Measurements from ENCODE around the gene JAM3. TPM values are rescaled to one million over a fixed set of nuclear protein-coding genes. Genes with fewer than 3 reads are reported as not detected.
"Not testable (repeated sequence)": the region's sequence is repeated elsewhere in the genome, so short reads cannot be mapped to it uniquely, and the experiment has no call there.

The JAM3 gene
- total RNA-seq, 2 experiments from 2014 or later = 6.3 to 9.0 TPM

GRCh38 chr11:134086376-134086775, 17.5 kb downstream of the JAM3 start:
- ChIA-PET CTCF (no interaction called here), POLR2A (no interaction called here)
- no peak for DNase-seq
- no peaks in the 10 kb centered on the region for H3K27me3 Mint-ChIP-seq
- intact Hi-C loops (cut with micrococcal nuclease) = no loop called here
- H3K4me1 Mint-ChIP-seq (ENCODE audit: low read depth) = peaks cover under 1% of the 10 kb centered on the region
- H3K27ac Mint-ChIP-seq = no peak overlapping the region
- peaks cover 4% of the 10 kb centered on the region for H3K9me3 Mint-ChIP-seq
- H3K36me3 Mint-ChIP-seq = peaks cover 4% of the 10 kb centered on the region
- no peak overlapping the region for H3K4me3 Mint-ChIP-seq

GRCh38 chr11:134092006-134092405, 23.1 kb downstream of the JAM3 start:
- H3K27me3 Mint-ChIP-seq; CTCF ChIA-PET; intact Hi-C loops (cut with micrococcal nuclease): not testable (repeated sequence)

GRCh38 chr11:134097166-134097565, 28.3 kb downstream of the JAM3 start:
- CTCF ChIA-PET = no interaction called here
- no peaks in the 10 kb centered on the region for H3K9me3 Mint-ChIP-seq
- H3K27ac Mint-ChIP-seq = no peak overlapping the region
- POLR2A ChIA-PET = no interaction called here
- H3K36me3 Mint-ChIP-seq = no peaks in the 10 kb centered on the region
- peaks cover 1% of the 10 kb centered on the region for H3K27me3 Mint-ChIP-seq
- intact Hi-C loops (cut with micrococcal nuclease) = no loop called here
- peaks cover 10% of the 10 kb centered on the region for H3K4me1 Mint-ChIP-seq (ENCODE audit: low read depth)
- no peak for DNase-seq
- H3K4me3 Mint-ChIP-seq = no peak overlapping the region

More at GRCh38 chr11:134092006-134092405, 23.1 kb downstream of the JAM3 start:
- H3K36me3 Mint-ChIP-seq, H3K4me3 Mint-ChIP-seq, DNase-seq, H3K9me3 Mint-ChIP-seq, POLR2A ChIA-PET, H3K27ac Mint-ChIP-seq: not testable (repeated sequence)
- H3K4me1 Mint-ChIP-seq (ENCODE audit: low read depth) = peaks cover 13% of the 10 kb centered on the region

- Mint-ChIP-seq H3K4me1 (ENCODE audit: low read depth) (no peaks in the 10 kb centered on the region), H3K4me3 (no peak overlapping the region), H3K27ac (no peak overlapping the region), H3K9me3 (no peaks in the 10 kb centered on the region), H3K36me3 (no peaks in the 10 kb centered on the region), H3K27me3 (peaks cover 1% of the 10 kb centered on the region)
- DNase-seq = no peak
- POLR2A ChIA-PET = no interaction called here
- intact Hi-C loops (cut with micrococcal nuclease) = loop anchor here (2.0 kb wide), 1 partner anchor 46 kb away; no protein-coding TSS in a partner anchor
- CTCF ChIA-PET = interaction anchor here (1.2 to 1.6 kb wide), 4 partner anchors 37 to 171 kb away, joined by 3 to 15 read pairs (median 8); no protein-coding TSS in a partner anchor
Measured at GRCh38 chr11:134098566-134099184, 29.8 kb downstream of the JAM3 start.

- Mint-ChIP-seq H3K27ac (no peak overlapping the region), H3K9me3 (peaks cover 3% of the 10 kb centered on the region), H3K36me3 (no peaks in the 10 kb centered on the region), H3K27me3 (peaks cover 1% of the 10 kb centered on the region), H3K4me1 (ENCODE audit: low read depth) (no peaks in the 10 kb centered on the region), H3K4me3 (no peak overlapping the region)
- intact Hi-C loops (cut with micrococcal nuclease) = no loop called here
- no peak for DNase-seq
- ChIA-PET CTCF (interaction anchor here (0.9 kb wide), 1 partner anchor 50 kb away, joined by 4 read pairs; no protein-coding TSS in a partner anchor), POLR2A (no interaction called here)
Measured at GRCh38 chr11:134100171-134100570, 31.3 kb downstream of the JAM3 start.

GRCh38 chr11:134101282-134101681, 32.4 kb downstream of the JAM3 start:
- Mint-ChIP-seq H3K27me3 (peaks cover 1% of the 10 kb centered on the region), H3K4me3 (no peak overlapping the region), H3K27ac (no peak overlapping the region), H3K36me3 (no peaks in the 10 kb centered on the region), H3K4me1 (ENCODE audit: low read depth) (no peaks in the 10 kb centered on the region), H3K9me3 (peaks cover 8% of the 10 kb centered on the region)
- ChIA-PET POLR2A (no interaction called here), CTCF (interaction anchor here (0.7 to 0.8 kb wide), 2 partner anchors 19 to 51 kb away, joined by 3 read pairs; no protein-coding TSS in a partner anchor)
- no peak for DNase-seq
- intact Hi-C loops (cut with micrococcal nuclease) = no loop called here

GRCh38 chr11:134110252-134110815, 41.5 kb downstream of the JAM3 start:
- Mint-ChIP-seq H3K4me3 (no peak overlapping the region), H3K9me3 (peaks cover 19% of the 10 kb centered on the region), H3K36me3 (peaks cover 2% of the 10 kb centered on the region), H3K27me3 (no peaks in the 10 kb centered on the region), H3K27ac (no peak overlapping the region), H3K4me1 (ENCODE audit: low read depth) (no peaks in the 10 kb centered on the region)
- DNase-seq = no peak
- intact Hi-C loops (cut with micrococcal nuclease) = no loop called here
- POLR2A ChIA-PET = no interaction called here
- CTCF ChIA-PET = interaction anchor here (0.6 kb wide), 1 partner anchor 533 kb away, joined by 3 read pairs; no protein-coding TSS in a partner anchor

GRCh38 chr11:134113787-134114186, 44.9 kb downstream of the JAM3 start:
- H3K4me3 Mint-ChIP-seq; CTCF ChIA-PET; POLR2A ChIA-PET; intact Hi-C loops (cut with micrococcal nuclease); H3K27ac Mint-ChIP-seq; H3K27me3 Mint-ChIP-seq; DNase-seq; H3K36me3 Mint-ChIP-seq; H3K4me1 Mint-ChIP-seq (ENCODE audit: low read depth); H3K9me3 Mint-ChIP-seq: not testable (repeated sequence)

GRCh38 chr11:134116210-134116609, 47.3 kb downstream of the JAM3 start:
- H3K27me3 Mint-ChIP-seq = peaks cover 2% of the 10 kb centered on the region
- ChIA-PET POLR2A (no interaction called here), CTCF (no interaction called here)
- H3K9me3 Mint-ChIP-seq = no peaks in the 10 kb centered on the region
- no peak overlapping the region for H3K27ac Mint-ChIP-seq
- intact Hi-C loops (cut with micrococcal nuclease) = no loop called here
- H3K4me1 Mint-ChIP-seq (ENCODE audit: low read depth) = no peaks in the 10 kb centered on the region
- H3K4me3 Mint-ChIP-seq = no peak overlapping the region
- H3K36me3 Mint-ChIP-seq = peaks cover 1% of the 10 kb centered on the region
- no peak for DNase-seq

GRCh38 chr11:134118006-134118405, 49.1 kb downstream of the JAM3 start:
- H3K36me3 Mint-ChIP-seq = no peaks in the 10 kb centered on the region
- H3K27me3 Mint-ChIP-seq = peaks cover 4% of the 10 kb centered on the region
- no peak for DNase-seq
- no peak overlapping the region for H3K4me3 Mint-ChIP-seq
- no peaks in the 10 kb centered on the region for H3K9me3 Mint-ChIP-seq
- ChIA-PET POLR2A (no interaction called here), CTCF (interaction anchor here (1.0 kb wide), 1 partner anchor 68 kb away, joined by 5 read pairs; no protein-coding TSS in a partner anchor)
- no peak overlapping the region for H3K27ac Mint-ChIP-seq
- H3K4me1 Mint-ChIP-seq (ENCODE audit: low read depth) = no peaks in the 10 kb centered on the region
- intact Hi-C loops (cut with micrococcal nuclease) = no loop called here

GRCh38 chr11:134119094-134119493, 50.2 kb downstream of the JAM3 start:
- intact Hi-C loops (cut with micrococcal nuclease) = no loop called here
- Mint-ChIP-seq H3K27me3 (peaks cover 10% of the 10 kb centered on the region), H3K36me3 (peaks cover 3% of the 10 kb centered on the region), H3K27ac (no peak overlapping the region), H3K4me3 (no peak overlapping the region), H3K4me1 (ENCODE audit: low read depth) (no peaks in the 10 kb centered on the region), H3K9me3 (no peaks in the 10 kb centered on the region)
- no peak for DNase-seq
- ChIA-PET CTCF (interaction anchor here (0.7 to 1.2 kb wide), 3 partner anchors 18 to 191 kb away, joined by 3 read pairs; no protein-coding TSS in a partner anchor), POLR2A (no interaction called here)

- intact Hi-C loops (cut with micrococcal nuclease) = no loop called here
- H3K9me3 Mint-ChIP-seq = no peaks in the 10 kb centered on the region
- H3K27me3 Mint-ChIP-seq = peaks cover 17% of the 10 kb centered on the region
- no peak overlapping the region for H3K4me3 Mint-ChIP-seq
- CTCF ChIA-PET = interaction anchor here (1.2 kb wide), 1 partner anchor 19 kb away, joined by 3 read pairs; no protein-coding TSS in a partner anchor
- peaks cover 3% of the 10 kb centered on the region for H3K4me1 Mint-ChIP-seq (ENCODE audit: low read depth)
- POLR2A ChIA-PET = interaction anchor here (0.7 kb wide), 1 partner anchor 28 kb away, joined by 3 read pairs; no protein-coding TSS in a partner anchor
- H3K27ac Mint-ChIP-seq = no peak overlapping the region
- H3K36me3 Mint-ChIP-seq = peaks cover 5% of the 10 kb centered on the region
- DNase-seq = no peak
Measured at GRCh38 chr11:134120143-134120850, 51.4 kb downstream of the JAM3 start.
